Right atrium auricular region (tissue), 2 donors: ENCODE measurements around the gene PRMT1. TPM values are rescaled to one million over a fixed set of nuclear protein-coding genes. Genes with fewer than 3 reads are reported as not detected.

Experiments
- DNase-seq: peaks from one replicate; pipeline ENCODE4 v3.0.0-alpha.2; 2019; ENCODE audit warnings: low spot score
- H3K27ac ChIP-seq, 2 donors: fragments of 200-600 bp; sonication (generic); 1 replicate in 1 of 2; 2 replicates in 1 of 2; pipeline ENCODE4 v1.5.1; 2016 to 2019
- H3K27me3 ChIP-seq, 2 donors: fragments of 200-600 bp; sonication (generic); one replicate each; pipeline versions ENCODE4 v1.5.1 to v1.6.0; 2017 to 2019
- H3K36me3 ChIP-seq: fragments of 200-600 bp; sonication (generic); one replicate; pipeline ENCODE4 v1.5.1; 2016
- H3K4me1 ChIP-seq, 2 donors: fragments of 200-600 bp; sonication (generic); one replicate each; pipeline versions ENCODE4 v1.5.1 to v1.6.0; 2017 to 2019
- H3K4me3 ChIP-seq, 2 donors: fragments of 200-600 bp; sonication (generic); 1 replicate in 1 of 2; 2 replicates in 1 of 2; pipeline ENCODE4 v1.5.1; 2017 to 2019; ENCODE audit warnings: mild to moderate bottlenecking in 1 of 2, moderate library complexity in 1 of 2
- H3K9me3 ChIP-seq, 2 donors: fragments of 200-600 bp; sonication (generic); one replicate each; pipeline ENCODE4 v1.5.1; 2019
- total RNA-seq, 2 donors: library from RNA; depleted of rRNA; stranded (reverse); fragments of >200 nt; gene quantifications; one replicate each; pipeline ENCODE4 v1.1.0, GENCODE V29; 2016
- TF ChIP-seq, protein P1 (sequence below), 2 donors: fragments of 200-600 bp; sonication (generic); IDR thresholded peaks; one replicate each; pipeline ENCODE4 v1.5.1; 2019; ENCODE audit warnings: antibody characterized with exemption in 2 of 2

Gene PRMT1
- total RNA-seq, 2 donors from 2014 or later = 187 to 192 TPM

DNA sequence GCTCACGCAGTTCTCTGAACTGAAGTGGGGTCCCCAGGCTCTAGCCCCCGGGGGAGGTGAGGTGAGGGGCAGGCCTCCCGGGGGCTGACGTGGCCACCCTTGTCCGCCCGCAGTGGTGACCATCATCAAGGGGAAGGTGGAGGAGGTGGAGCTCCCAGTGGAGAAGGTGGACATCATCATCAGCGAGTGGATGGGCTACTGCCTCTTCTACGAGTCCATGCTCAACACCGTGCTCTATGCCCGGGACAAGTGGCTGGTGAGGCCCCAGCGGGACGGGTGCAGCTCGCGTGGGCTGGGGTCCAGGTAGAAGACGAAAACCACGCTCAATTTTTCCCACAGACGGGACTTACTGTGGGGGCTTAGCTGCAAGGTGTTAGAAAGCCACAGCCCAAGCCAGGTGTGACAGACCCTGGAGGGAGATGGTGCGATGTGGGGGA, 6.8 kb downstream of the PRMT1 start:
- TF ChIP-seq, protein P1, sequence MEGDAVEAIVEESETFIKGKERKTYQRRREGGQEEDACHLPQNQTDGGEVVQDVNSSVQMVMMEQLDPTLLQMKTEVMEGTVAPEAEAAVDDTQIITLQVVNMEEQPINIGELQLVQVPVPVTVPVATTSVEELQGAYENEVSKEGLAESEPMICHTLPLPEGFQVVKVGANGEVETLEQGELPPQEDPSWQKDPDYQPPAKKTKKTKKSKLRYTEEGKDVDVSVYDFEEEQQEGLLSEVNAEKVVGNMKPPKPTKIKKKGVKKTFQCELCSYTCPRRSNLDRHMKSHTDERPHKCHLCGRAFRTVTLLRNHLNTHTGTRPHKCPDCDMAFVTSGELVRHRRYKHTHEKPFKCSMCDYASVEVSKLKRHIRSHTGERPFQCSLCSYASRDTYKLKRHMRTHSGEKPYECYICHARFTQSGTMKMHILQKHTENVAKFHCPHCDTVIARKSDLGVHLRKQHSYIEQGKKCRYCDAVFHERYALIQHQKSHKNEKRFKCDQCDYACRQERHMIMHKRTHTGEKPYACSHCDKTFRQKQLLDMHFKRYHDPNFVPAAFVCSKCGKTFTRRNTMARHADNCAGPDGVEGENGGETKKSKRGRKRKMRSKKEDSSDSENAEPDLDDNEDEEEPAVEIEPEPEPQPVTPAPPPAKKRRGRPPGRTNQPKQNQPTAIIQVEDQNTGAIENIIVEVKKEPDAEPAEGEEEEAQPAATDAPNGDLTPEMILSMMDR (IDR thresholded peaks at IDR 0.05) = no peak
- H3K36me3 ChIP-seq = peaks cover 61% of the 10 kb centered on the region
- peaks cover 0 to 66% of the 10 kb centered on the region in 2 donors for H3K4me1 ChIP-seq
- H3K4me3 ChIP-seq = no peak overlapping the region
- no peak overlapping the region for H3K27ac ChIP-seq
- H3K9me3 ChIP-seq = no peaks in the 10 kb centered on the region
- no peak for DNase-seq
- H3K27me3 ChIP-seq = no peaks in the 10 kb centered on the region

DNA sequence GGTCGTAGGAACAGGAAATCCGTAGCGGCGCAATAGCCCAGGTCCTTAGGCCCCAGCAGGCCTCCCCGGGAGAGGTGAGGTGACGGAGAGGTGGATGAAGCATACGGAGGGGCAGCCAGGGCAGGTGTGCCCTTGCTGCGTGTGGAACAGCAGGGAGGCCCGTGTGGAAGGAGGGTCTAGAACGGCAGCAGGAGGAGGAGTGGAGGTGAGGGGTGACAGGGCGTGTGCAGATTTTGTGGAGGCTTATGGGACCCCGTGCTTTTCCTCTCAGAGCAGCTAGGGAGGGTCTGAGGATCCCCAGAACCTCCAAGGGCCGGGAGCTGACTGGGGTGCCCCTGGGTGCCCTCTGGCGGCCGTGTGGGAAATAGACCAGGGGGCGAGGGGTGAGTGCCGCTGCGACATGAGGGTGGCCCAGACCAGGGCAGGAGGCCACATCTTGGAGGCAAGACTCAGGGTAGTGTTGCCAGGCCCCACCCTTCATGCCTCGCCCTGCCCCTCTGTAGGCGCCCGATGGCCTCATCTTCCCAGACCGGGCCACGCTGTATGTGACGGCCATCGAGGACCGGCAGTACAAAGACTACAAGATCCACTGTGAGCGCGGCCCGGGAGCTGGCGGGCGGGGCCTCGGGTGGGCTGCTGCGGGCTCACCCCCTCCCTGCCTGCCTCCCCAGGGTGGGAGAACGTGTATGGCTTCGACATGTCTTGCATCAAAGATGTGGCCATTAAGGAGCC, 7.3 kb downstream of the PRMT1 start:
- Histone ChIP-seq H3K27me3 (no peaks in the 10 kb centered on the region), H3K27ac (peak overlapping the region; percentile 33 to 43), H3K4me3 (no peak overlapping the region), H3K4me1 (peaks cover 0 to 66% of the 10 kb centered on the region in 2 donors), H3K9me3 (no peaks in the 10 kb centered on the region), H3K36me3 (peaks cover 61% of the 10 kb centered on the region)
- TF ChIP-seq, protein P1 (IDR thresholded peaks at IDR 0.05) = peak; percentile 7 to 43
- no peak for DNase-seq

DNA sequence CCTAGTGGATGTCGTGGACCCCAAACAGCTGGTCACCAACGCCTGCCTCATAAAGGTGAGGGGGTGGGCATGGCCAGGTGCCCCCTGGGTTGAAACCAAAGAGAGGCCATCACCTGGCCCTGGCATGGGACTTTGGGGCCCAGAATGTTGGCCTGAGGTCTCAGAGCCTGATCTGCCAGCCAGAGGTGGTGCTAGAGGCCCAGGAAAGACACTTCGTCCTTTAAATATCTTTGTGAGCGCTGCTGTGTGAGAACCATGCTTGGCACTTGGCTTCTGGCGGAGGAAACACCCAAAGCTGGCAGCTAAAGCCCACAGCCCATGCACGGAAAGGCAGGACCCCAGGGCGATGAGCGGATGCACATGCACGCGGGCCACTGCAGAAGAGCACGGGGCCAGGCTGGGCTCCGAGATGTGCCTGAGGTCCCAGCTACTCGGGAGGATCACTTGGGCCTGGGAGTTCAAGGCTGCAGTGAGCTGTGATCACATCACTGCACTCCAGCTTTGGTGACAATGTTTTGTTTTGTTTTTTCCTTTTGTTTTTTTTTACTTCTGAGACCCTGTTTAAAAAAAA, 8.0 kb downstream of the PRMT1 start:
- H3K27ac ChIP-seq = peak overlapping the region; percentile 33 to 43
- TF ChIP-seq, protein P1 (IDR thresholded peaks at IDR 0.05) = peak in 1 of 2 donors; percentile 4
- H3K27me3 ChIP-seq = no peaks in the 10 kb centered on the region
- H3K36me3 ChIP-seq = peaks cover 61% of the 10 kb centered on the region
- no peak for DNase-seq
- no peak overlapping the region for H3K4me3 ChIP-seq
- no peaks in the 10 kb centered on the region for H3K9me3 ChIP-seq
- H3K4me1 ChIP-seq = peaks cover 0 to 66% of the 10 kb centered on the region in 2 donors

DNA sequence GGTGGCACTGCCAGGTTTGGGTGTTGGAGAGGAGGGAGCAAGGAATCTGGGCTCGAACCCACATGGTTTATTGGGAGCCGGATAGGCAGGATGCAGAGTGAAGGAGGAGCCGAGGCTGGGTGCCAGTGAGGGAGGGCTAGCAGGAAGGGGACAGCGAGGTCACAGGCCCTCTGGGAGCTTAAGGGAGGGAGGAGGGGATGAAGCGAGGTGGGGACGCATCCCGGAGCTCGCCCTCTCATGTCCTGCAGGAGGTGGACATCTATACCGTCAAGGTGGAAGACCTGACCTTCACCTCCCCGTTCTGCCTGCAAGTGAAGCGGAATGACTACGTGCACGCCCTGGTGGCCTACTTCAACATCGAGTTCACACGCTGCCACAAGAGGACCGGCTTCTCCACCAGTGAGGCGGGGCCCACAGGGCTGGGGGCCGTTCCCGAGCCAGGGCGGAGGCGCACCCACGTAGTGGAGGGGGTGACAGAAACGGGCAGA, 8.8 kb downstream of the PRMT1 start:
- peaks cover 0 to 66% of the 10 kb centered on the region in 2 donors for H3K4me1 ChIP-seq
- no peak overlapping the region for H3K4me3 ChIP-seq
- TF ChIP-seq, protein P1 (IDR thresholded peaks at IDR 0.05) = no peak
- peak overlapping the region in 1 of 2 donors; percentile 0 for H3K27ac ChIP-seq
- no peaks in the 10 kb centered on the region for H3K27me3 ChIP-seq
- DNase-seq = no peak
- H3K9me3 ChIP-seq = no peaks in the 10 kb centered on the region
- peaks cover 60% of the 10 kb centered on the region for H3K36me3 ChIP-seq

- H3K4me3 ChIP-seq = no peak overlapping the region
- peaks cover 0 to 66% of the 10 kb centered on the region in 2 donors for H3K4me1 ChIP-seq
- TF ChIP-seq, protein P1 (IDR thresholded peaks at IDR 0.05) = no peak
- no peaks in the 10 kb centered on the region for H3K9me3 ChIP-seq
- H3K27ac ChIP-seq = peak overlapping the region in 1 of 2 donors; percentile 0
- peaks cover 53% of the 10 kb centered on the region for H3K36me3 ChIP-seq
- no peak for DNase-seq
- H3K27me3 ChIP-seq = no peaks in the 10 kb centered on the region
Measured at GRCh38 chr19:49686503-49687088, 9.5 kb downstream of the PRMT1 start.
